ENCODE data around the gene OTOR.

OTOR gene

GRCh38 chr20:16785226-16785625 lies 37.1 kb downstream of the OTOR start:
- Histone ChIP-seq H3K36me3 (ENCODE audit: insufficient read depth, low read length) (no peaks in the 10 kb centered on the region), H3K9me3 (replicated peaks; ENCODE audit: low read length) (no peaks in the 10 kb centered on the region), H3K4me2 (ENCODE audit: low read length) (no peak overlapping the region), H3K4me1 (ENCODE audit: control insufficient read depth, insufficient read depth, low read length) (no peaks in the 10 kb centered on the region), H3K9ac (ENCODE audit: low read depth, low read length) (no peak overlapping the region), H3K27me3 (ENCODE audit: control insufficient read depth, insufficient read depth, low read length) (no peaks in the 10 kb centered on the region), H3K4me3 (ENCODE audit: low read length) (no peak overlapping the region)
